ACC112 (cell line): ENCODE results near the gene MMADHC.
A peak's percentile ranks its signal among the peaks of the same experiment; 100 is the strongest.

Experiments used
- H2AFZ ChIP-seq: fragments of 200-600 bp; sonication (generic); one replicate; pipeline ENCODE4 v1.6.0; 2017; ENCODE audit warnings: antibody characterized with exemption, low read length; ENCODE audit not compliant: unreplicated experiment
- H3K27ac ChIP-seq: fragments of 200-600 bp; sonication (generic); 2 replicates; pipeline ENCODE4 v1.5.1; 2014; ENCODE audit warnings: low read depth, mild to moderate bottlenecking, antibody characterized with exemption, low read length, moderate library complexity
- H3K27me3 ChIP-seq: fragments of 200-600 bp; sonication (generic); 2 replicates; pipeline ENCODE4 v1.6.1; 2014; ENCODE audit warnings: mild to moderate bottlenecking, antibody characterized with exemption, low read length, moderate library complexity, mixed read lengths; ENCODE audit not compliant: insufficient read depth
- H3K36me3 ChIP-seq: fragments of 200-600 bp; sonication (generic); 2 replicates; pipeline ENCODE4 v1.6.1; 2016; ENCODE audit warnings: mild to moderate bottlenecking, antibody characterized with exemption, low read length, moderate library complexity, mixed read lengths; ENCODE audit not compliant: insufficient read depth
- H3K4me1 ChIP-seq: fragments of 200-600 bp; sonication (generic); one replicate; pipeline ENCODE4 v1.6.1; 2016; ENCODE audit warnings: low read length, mixed read lengths; ENCODE audit not compliant: insufficient read depth, unreplicated experiment, control insufficient read depth
- H3K4me3 ChIP-seq: fragments of 200-600 bp; sonication (generic); 2 replicates; pipeline ENCODE4 v1.5.1; 2014; ENCODE audit warnings: mild to moderate bottlenecking, low read depth, low read length
- H3K79me2 ChIP-seq: fragments of 200-600 bp; sonication (generic); one replicate; pipeline ENCODE4 v1.6.0; 2016; ENCODE audit warnings: low read length; ENCODE audit not compliant: control insufficient read depth, unreplicated experiment, insufficient read depth

The MMADHC gene

DNA sequence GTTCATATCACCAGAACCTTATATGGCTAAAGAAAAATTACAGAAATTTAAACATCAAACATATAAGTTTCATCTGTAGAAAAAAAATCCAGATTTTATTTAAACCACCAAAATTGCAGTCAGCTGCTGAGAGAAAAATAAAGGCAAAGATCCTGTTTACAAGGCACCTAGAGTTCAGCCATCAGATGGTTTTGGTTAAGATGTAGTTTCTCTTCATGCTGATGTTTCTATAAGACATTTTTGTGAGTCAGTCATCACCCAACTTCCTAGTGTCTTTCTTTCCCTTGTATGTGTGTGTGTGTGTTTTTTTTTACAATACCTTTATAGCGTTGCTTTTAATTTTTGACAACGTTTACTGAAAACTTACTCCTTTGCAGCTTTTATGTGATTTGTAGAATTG, 26.1 kb upstream of the MMADHC start:
- Histone ChIP-seq H3K79me2 (no peaks in the 10 kb centered on the region), H3K4me1 (peaks cover 12% of the 10 kb centered on the region), H3K36me3 (no peaks in the 10 kb centered on the region), H2AFZ (no peak overlapping the region), H3K27me3 (no peaks in the 10 kb centered on the region), H3K27ac (no peak overlapping the region), H3K4me3 (no peak overlapping the region)

DNA sequence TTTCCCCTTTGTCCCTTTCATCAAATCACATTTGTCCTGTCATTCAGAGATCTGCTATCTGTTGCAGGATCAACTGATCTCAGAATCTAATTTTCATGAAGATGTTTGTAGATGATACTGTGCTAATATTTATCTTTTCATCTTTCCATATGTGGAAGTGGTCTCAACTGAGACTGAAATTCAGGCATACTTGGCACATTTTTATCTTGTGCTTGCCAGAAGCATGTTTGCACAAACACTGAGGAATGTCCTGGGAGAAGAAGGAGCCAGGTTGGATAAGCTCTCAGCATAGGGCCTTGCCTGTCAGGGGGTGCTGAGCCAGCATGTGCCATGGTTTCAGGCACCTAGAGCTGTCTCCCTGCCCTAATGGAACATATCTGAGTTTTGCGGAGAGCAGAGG, 24.5 kb upstream of the MMADHC start:
- H3K27me3 ChIP-seq: no peaks in the 10 kb centered on the region
- H3K4me1 ChIP-seq: peaks cover under 1% of the 10 kb centered on the region
- H3K4me3 ChIP-seq: no peak overlapping the region
- H2AFZ ChIP-seq: no peak overlapping the region
- no peak overlapping the region for H3K27ac ChIP-seq
- H3K36me3 ChIP-seq: no peaks in the 10 kb centered on the region
- no peaks in the 10 kb centered on the region for H3K79me2 ChIP-seq

DNA sequence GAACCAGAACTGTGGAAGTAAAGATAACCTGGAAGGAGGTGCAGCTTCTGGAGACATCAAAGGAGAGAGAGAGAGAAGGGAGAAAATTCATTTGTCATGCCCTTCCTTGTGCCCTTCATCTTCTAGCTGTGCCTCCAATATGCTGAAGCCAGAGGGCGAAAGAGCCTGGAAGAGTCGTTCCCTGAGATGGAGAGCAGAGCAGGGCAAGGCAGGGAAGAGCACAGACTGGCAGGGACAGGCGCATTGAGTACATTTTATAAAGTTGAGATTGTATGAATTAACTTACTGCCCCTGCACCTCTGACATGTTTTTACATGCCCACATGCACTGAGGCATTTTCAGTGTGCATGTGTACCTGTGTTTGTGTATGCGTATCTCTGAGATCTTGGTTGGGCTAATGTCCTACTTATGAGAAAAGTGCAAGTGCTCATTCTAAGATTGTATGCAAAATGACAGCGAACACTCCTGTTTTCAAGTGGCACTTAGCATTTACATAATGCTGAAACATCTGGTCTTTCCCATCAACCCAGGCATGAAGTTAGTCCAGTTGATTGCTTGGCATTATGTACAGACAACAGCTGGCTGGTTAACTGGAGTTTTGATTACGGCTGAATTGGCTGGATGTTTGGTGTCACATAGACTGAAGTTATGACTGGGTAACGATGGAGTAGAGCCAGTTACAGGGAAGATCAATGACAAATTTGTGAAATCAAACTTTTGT, 23.7 kb upstream of the MMADHC start:
- Histone ChIP-seq H3K36me3 (no peaks in the 10 kb centered on the region), H3K27ac (no peak overlapping the region)

DNA sequence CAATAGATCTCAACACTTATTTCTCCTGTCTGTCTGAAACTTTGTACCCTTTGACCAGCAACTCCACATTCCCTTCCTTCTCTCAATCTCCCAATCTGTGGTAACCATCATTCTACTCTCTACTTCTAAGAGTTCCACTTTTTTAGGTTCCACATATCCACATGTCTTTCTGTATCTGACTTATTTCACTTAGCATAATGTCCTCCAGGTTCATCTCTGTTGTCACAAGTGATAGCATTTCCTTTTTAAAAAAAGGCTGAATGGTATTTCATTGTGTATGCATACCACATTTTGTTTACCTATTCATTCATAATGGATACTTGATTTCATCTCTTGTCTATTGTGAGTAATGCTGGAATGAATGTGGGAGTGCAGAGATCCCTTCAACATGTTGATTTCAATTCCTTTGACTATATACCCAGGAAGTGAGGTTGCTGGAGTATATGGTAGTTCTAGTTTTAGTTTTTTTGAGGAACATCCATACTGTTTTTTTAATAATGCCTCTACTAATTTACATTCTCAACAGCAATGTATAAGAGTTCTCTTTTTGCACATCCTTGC, 18.8 kb upstream of the MMADHC start:
- Histone ChIP-seq H3K79me2 (no peaks in the 10 kb centered on the region), H3K27me3 (no peaks in the 10 kb centered on the region), H3K36me3 (no peaks in the 10 kb centered on the region), H3K27ac (no peak overlapping the region), H3K4me3 (no peak overlapping the region), H3K4me1 (no peaks in the 10 kb centered on the region), H2AFZ (no peak overlapping the region)

More for the DNA sequence above, 23.7 kb upstream of the MMADHC start:
- no peaks in the 10 kb centered on the region for H3K27me3 ChIP-seq
- no peak overlapping the region for H3K4me3 ChIP-seq
- no peaks in the 10 kb centered on the region for H3K79me2 ChIP-seq
- H3K4me1 ChIP-seq: no peaks in the 10 kb centered on the region
- no peak overlapping the region for H2AFZ ChIP-seq

DNA sequence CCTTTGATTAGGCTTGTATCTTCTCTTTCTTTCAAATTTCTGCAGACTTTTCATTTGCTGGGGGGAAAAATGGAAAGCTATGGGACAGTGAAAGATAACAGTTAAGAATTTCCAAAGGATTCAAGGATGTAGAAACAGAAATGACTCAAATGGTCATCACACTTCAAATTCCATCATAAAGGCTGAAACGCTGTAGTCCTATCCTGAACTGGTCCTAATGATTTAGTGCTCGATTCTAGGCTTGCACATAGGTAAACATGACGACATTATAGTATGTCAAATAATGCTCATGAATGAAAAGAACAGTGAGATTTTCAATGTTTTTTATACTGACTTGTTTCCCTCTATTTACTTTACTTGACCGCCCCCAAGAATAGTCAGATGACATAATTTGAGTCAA, 15.7 kb upstream of the MMADHC start:
- H3K79me2 ChIP-seq: no peaks in the 10 kb centered on the region

DNA sequence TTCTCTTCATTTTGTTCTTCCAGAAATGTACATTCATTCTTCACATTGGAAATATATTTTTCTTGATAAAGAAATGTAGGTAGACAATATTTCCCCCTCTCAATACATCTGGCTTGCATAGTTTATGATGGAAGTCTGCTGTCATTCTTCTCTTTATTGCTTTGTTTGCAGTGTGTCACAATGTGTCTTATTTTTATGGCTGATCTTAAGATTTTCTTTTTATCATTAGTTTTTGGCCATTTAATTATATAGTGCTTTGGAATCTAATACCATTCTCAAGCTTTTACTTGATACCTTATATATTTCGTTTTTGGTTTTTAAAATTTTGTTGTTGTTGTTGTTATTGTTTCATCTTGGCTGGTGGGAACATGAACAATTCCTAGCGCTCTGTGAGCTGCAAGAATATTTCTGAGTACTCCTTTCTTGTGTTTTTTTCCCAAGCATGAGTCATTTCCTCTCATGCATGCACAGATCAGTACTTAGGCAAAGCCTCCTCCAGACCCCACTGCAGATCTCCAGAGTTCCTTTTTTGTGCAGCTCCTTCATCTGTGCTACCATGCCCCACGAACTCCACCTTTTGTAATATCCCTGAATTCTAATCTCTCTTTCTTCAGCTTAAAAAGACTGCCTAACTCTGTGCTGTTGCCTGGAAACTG, 13.7 kb upstream of the MMADHC start:
- H3K27me3 ChIP-seq: no peaks in the 10 kb centered on the region
- H3K36me3 ChIP-seq: no peaks in the 10 kb centered on the region
- H3K79me2 ChIP-seq: no peaks in the 10 kb centered on the region
- H2AFZ ChIP-seq: no peak overlapping the region
- H3K27ac ChIP-seq: no peak overlapping the region
- H3K4me1 ChIP-seq: peaks cover 13% of the 10 kb centered on the region
- H3K4me3 ChIP-seq: no peak overlapping the region

More for the DNA sequence above, 15.7 kb upstream of the MMADHC start:
- Histone ChIP-seq H3K27ac (no peak overlapping the region), H3K4me3 (no peak overlapping the region), H2AFZ (no peak overlapping the region), H3K27me3 (no peaks in the 10 kb centered on the region), H3K4me1 (peaks cover 5% of the 10 kb centered on the region), H3K36me3 (no peaks in the 10 kb centered on the region)

DNA sequence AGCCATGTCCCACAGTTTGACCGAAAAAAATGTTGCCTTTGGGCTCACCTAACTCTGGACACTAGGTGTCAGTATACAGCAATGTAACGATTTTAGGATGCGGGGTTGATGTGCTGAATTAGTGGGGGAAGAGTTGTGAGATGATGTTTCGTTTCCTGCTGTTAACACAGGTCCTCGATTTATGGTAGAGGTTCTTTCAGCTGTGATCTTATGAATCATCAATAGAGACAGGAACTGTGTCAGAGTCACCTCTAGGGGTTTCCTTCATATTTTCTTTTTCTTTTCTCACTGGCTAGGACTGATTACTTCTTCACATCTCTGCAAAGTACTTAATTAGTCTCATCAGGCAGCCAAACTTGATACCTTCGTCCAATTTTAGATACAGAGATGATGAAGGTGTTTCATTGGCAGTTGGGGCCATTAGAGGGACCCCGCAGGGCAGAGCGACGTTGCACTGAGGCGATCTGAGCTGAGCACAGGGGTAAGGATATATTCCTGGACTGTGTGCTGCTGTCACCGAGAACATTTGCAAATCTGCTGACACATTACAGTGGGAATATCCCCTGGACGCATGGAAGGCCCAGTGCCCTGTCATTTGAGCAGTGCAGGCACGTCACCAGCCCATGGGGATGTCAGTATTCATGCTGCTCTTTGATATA, 10.2 kb upstream of the MMADHC start:
- no peaks in the 10 kb centered on the region for H3K27me3 ChIP-seq
- no peaks in the 10 kb centered on the region for H3K36me3 ChIP-seq
- peak overlapping the region; percentile 74 for H3K4me3 ChIP-seq
- peak overlapping the region; percentile 54 for H3K27ac ChIP-seq
- H3K79me2 ChIP-seq: no peaks in the 10 kb centered on the region
- H3K4me1 ChIP-seq: peaks cover 23% of the 10 kb centered on the region
- peak overlapping the region; percentile 82 for H2AFZ ChIP-seq

DNA sequence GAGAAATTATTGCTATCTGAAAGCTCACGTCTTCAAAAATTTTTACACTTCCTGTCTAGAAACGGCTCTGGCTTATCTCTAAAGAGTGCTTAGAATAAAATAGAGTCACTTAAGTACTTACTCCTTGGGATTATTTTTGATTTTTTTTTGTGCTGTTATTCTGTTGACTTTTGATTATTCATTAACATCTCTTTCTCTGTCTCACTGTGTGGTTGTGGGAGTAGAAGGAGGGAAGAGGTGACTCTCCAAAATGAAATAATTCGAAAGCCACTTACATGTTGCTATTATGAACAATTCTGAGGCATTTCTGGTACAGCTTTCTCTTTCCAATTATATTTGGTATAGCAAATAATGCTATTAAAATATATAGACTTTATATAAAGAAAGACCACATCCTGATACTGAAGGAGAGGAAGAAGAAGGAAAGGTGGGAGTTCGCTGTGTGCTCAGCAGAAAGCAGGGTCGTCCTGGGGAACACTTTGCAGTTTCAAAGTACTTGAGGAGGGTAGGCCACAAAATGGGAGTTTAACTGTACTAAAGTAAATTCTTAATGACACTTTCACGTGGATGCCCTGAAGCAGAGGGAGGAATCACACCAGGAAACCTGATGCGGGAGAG, 9.6 kb upstream of the MMADHC start:
- Histone ChIP-seq H3K36me3 (no peaks in the 10 kb centered on the region), H3K27ac (no peak overlapping the region), H3K4me1 (peaks cover 23% of the 10 kb centered on the region), H3K4me3 (peak overlapping the region; percentile 74), H2AFZ (peak overlapping the region; percentile 48), H3K79me2 (no peaks in the 10 kb centered on the region), H3K27me3 (no peaks in the 10 kb centered on the region)

DNA sequence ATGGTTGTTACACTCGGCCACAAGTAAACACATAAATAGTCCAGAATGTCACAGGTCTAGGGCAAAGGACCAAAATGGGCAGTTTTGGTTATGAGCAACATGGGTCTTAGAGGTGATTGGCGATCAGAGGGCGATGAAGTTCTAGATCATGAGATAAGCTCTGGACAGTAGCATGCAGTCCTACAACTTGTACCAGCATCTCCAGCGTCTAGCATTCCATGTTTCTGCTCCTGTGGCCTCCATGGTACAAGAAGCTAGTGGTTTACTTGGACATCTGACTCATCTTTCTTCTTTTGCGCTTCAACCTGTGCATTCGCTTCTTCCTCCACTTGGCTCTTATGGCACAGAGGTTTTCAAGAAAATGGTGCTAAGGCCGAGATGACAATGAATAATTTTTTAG, 8.9 kb upstream of the MMADHC start:
- no peaks in the 10 kb centered on the region for H3K36me3 ChIP-seq
- H3K4me3 ChIP-seq: no peak overlapping the region
- no peak overlapping the region for H3K27ac ChIP-seq
- no peaks in the 10 kb centered on the region for H3K79me2 ChIP-seq
- H3K4me1 ChIP-seq: peaks cover 23% of the 10 kb centered on the region
- no peaks in the 10 kb centered on the region for H3K27me3 ChIP-seq
- H2AFZ ChIP-seq: no peak overlapping the region

DNA sequence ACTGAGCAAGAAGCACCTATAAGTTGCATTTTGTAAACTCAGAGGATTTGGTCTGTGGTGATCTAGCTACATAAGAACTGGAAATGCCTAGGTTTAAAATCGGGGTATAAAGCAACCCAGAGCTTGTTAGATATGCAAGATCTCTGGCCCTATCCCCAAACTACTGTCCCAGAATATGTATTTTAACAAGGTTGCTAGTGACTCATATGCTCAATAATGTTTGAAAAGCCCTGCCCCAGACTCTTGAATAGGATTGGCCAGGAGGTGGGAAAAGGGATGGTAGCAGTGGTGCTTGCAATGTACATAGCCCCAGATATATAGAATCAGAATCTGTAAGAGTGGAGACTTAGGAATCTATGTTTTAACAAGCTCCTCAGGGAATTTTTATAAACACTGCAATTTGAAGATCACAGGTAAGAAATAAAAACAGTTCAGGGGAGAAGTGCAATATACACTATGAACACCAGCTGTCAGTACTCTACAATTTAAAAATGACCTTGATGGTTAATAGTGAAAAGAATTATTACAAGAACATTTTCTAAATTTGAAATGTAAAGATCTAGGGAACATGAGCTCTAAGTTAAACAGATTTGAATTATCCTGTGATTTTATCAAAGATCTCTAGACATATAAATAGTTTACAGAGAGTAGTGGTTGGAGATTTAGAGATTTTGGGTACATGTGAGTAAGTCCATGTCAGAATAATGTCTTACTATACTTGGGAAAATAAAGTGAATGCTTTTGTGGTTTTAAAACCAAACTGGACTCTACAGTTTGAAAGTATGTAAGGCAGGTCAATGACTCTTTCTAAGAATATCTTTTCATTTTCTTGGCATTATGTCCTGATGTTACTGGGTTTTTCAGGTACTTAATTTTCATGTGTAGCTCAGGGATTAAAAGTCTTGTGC, 7.7 kb upstream of the MMADHC start:
- Histone ChIP-seq H3K4me1 (peaks cover 23% of the 10 kb centered on the region), H2AFZ (no peak overlapping the region), H3K36me3 (no peaks in the 10 kb centered on the region), H3K4me3 (no peak overlapping the region), H3K79me2 (no peaks in the 10 kb centered on the region), H3K27ac (no peak overlapping the region), H3K27me3 (no peaks in the 10 kb centered on the region)
